Spleen (tissue), 11 donors: Measurements from ENCODE around the gene SPATA6L. TPM values are rescaled to one million over a fixed set of nuclear protein-coding genes. Genes with fewer than 3 reads are reported as not detected.

ENCODE experiments used
- DNase-seq: peaks from one replicate; pipeline ENCODE4 v3.0.0-alpha.2; 2020
- H3K27ac ChIP-seq, 8 donors: fragments of 200-600 bp; sonication (generic) in 7 of 8; 1 replicate in 4 of 8; 2 replicates in 4 of 8; pipeline versions ENCODE4 v1.5.0 to v1.8.0; 2016 to 2021; ENCODE audit warnings: inconsistent platforms in 4 of 8, mild to moderate bottlenecking in 4 of 8, moderate library complexity in 1 of 8
- H3K27me3 ChIP-seq, 7 donors: fragments of 200-600 bp; sonication (generic) in 6 of 7; replicated peaks in 1 of 7; 1 replicate in 4 of 7; 2 replicates in 3 of 7; pipeline versions ENCODE4 v1.5.0 to v1.8.0; 2016 to 2021; ENCODE audit warnings: inconsistent platforms in 3 of 7, mild to moderate bottlenecking in 1 of 7
- H3K36me3 ChIP-seq, 6 donors: fragments of 200-600 bp; sonication (generic) in 5 of 6; 1 replicate in 4 of 6; 2 replicates in 2 of 6; pipeline versions ENCODE4 v1.5.0 to v1.8.0; 2016 to 2021; ENCODE audit warnings: inconsistent platforms in 2 of 6
- H3K4me1 ChIP-seq, 6 donors: fragments of 200-600 bp; sonication (generic) in 5 of 6; 1 replicate in 3 of 6; 2 replicates in 3 of 6; pipeline versions ENCODE4 v1.5.0 to v1.8.0; 2016 to 2021; ENCODE audit warnings: inconsistent platforms in 3 of 6
- H3K4me3 ChIP-seq, 8 donors: fragments of 200-600 bp; sonication (generic) in 7 of 8; 1 replicate in 4 of 8; 2 replicates in 4 of 8; pipeline versions ENCODE4 v1.5.0 to v1.8.0; 2016 to 2021; ENCODE audit warnings: inconsistent platforms in 4 of 8, mild to moderate bottlenecking in 4 of 8, moderate library complexity in 2 of 8
- H3K9me3 ChIP-seq, 8 donors: fragments of 200-600 bp; sonication (generic) in 7 of 8; 1 replicate in 4 of 8; 2 replicates in 4 of 8; pipeline versions ENCODE4 v1.5.0 to v1.8.0; 2016 to 2021; ENCODE audit warnings: inconsistent platforms in 4 of 8
- CTCF ChIP-seq, 11 experiments: fragments of 200-600 bp in 7 of 11; fragments of 450-650 bp in 4 of 11; sonication (generic) in 4 of 11; IDR thresholded peaks in 8 of 11; conservative IDR thresholded peaks in 3 of 11; 1 replicate in 7 of 11; 2 replicates in 4 of 11; pipeline versions ENCODE4 v1.4.0 to v1.8.0; 2016 to 2021; ENCODE audit warnings: antibody characterized with exemption in 11 of 11, inconsistent platforms in 4 of 11, mild to moderate bottlenecking in 1 of 11
- POLR2A ChIP-seq, 3 donors: fragments of 450-650 bp; IDR thresholded peaks; one replicate each; pipeline ENCODE4 v1.5.1; 2017; ENCODE audit warnings: antibody characterized with exemption in 3 of 3, mild to moderate bottlenecking in 1 of 3
- POLR2AphosphoS5 ChIP-seq, 3 donors: sonication (generic); formaldehyde crosslinking; IDR thresholded peaks; one replicate each; pipeline ENCODE4 v1.5.1; 2017; ENCODE audit warnings: antibody characterized with exemption in 3 of 3
- WGBS, 5 donors: extraction: QIAGEN DNeasy Blood & Tissue Kit in 3 of 5; methylation state at CpG; one replicate each; pipeline versions ENCODE4 v1.1.5 to v1.1.7; 2013 to 2018; 5-methylcytosine and 5-hydroxymethylcytosine counted together
- intact Hi-C: fragments of 100-400 bp; cut with DNase I; formaldehyde crosslinking; loops from one replicate; pipeline ENCODE4 v1.15.0; 2023; ENCODE audit warnings: low total_unique reads
- polyA plus RNA-seq, 3 donors: library from polyadenylated mRNA; stranded (reverse); fragments of 200-250 nt; gene quantifications; one replicate each; pipeline ENCODE4 v1.2.1, GENCODE V29; 2013
- total RNA-seq, 7 donors: library from RNA; depleted of rRNA in 3 of 7; stranded (reverse); fragments of >200 nt in 3 of 7; fragmentation: NEBNext Ultra II Directional in 4 of 7; extraction: Animal tissue kit (Norgen Biotek cat#: 25700) in 4 of 7; gene quantifications; one replicate each; pipeline versions ENCODE4 v1.1.0 to v1.2.1, GENCODE V29; 2016 to 2021
- donor health status: healthy with polysubstance abuse.
- donor health status: DM: no; HTN: no; CAD: no; lungs with moderate emphysema.
- donor health status: DM: no; HTN: no; CAD: no.
- donor health status: Bipolar disorder and iron deficiency.
- donor health status: healthy.
- donor health status: DM: no; HTN: no; CAD: no.
- donor health status: DM: yes; HTN: yes; CAD: no.

Gene SPATA6L
- total and polyA plus RNA-seq, 10 donors = 0.32 to 5.7 (median 1.1) TPM

- no peaks in the 10 kb centered on the region for H3K27me3 ChIP-seq
- H3K4me3 ChIP-seq = no peak overlapping the region
- no peaks in the 10 kb centered on the region for H3K36me3 ChIP-seq
- TF ChIP-seq POLR2A (IDR thresholded peaks at IDR 0.05) (no peak), POLR2AphosphoS5 (IDR thresholded peaks at IDR 0.05) (no peak), CTCF (IDR thresholded peaks at IDR 0.05 in 8 of 11, conservative IDR thresholded peaks at IDR 0.05 in 3 of 11) (no peak)
- no peaks in the 10 kb centered on the region for H3K9me3 ChIP-seq
- DNase-seq = no peak
- 82 to 90% (median 83%) methylated on average over 2 of the region's 2 CpGs for WGBS, 5 donors
- no peaks in the 10 kb centered on the region for H3K4me1 ChIP-seq
- H3K27ac ChIP-seq = no peak overlapping the region
- intact Hi-C loops = no loop called here
Observed at GRCh38 chr9:4588721-4589120, 77.6 kb downstream of the SPATA6L start.

- intact Hi-C loops = no loop called here
- WGBS, 5 donors = 83 to 91% (median 89%) methylated on average over 5 of the region's 5 CpGs
- no peak for DNase-seq
Observed at GRCh38 chr9:4585135-4585534, 81.1 kb downstream of the SPATA6L start.

GRCh38 chr9:4584636-4585035 is 81.6 kb downstream of the SPATA6L start:
- H3K27me3 ChIP-seq = no peaks in the 10 kb centered on the region
- H3K4me3 ChIP-seq = no peak overlapping the region
- H3K9me3 ChIP-seq = no peaks in the 10 kb centered on the region
- H3K36me3 ChIP-seq = no peaks in the 10 kb centered on the region
- H3K4me1 ChIP-seq = no peaks in the 10 kb centered on the region
- H3K27ac ChIP-seq = no peak overlapping the region
- intact Hi-C loops = no loop called here
- no peak for DNase-seq
- TF ChIP-seq POLR2AphosphoS5 (IDR thresholded peaks at IDR 0.05) (no peak), CTCF (IDR thresholded peaks at IDR 0.05 in 8 of 11, conservative IDR thresholded peaks at IDR 0.05 in 3 of 11) (no peak), POLR2A (IDR thresholded peaks at IDR 0.05) (no peak)
- 88 to 100% (median 93%) methylated on average over 1 of the region's 1 CpG for WGBS, 5 donors

More at GRCh38 chr9:4585135-4585534, 81.1 kb downstream of the SPATA6L start:
- Histone ChIP-seq H3K4me3 (no peak overlapping the region), H3K9me3 (no peaks in the 10 kb centered on the region), H3K27me3 (no peaks in the 10 kb centered on the region), H3K27ac (no peak overlapping the region), H3K36me3 (no peaks in the 10 kb centered on the region), H3K4me1 (no peaks in the 10 kb centered on the region)
- TF ChIP-seq POLR2A (IDR thresholded peaks at IDR 0.05) = no peak
- TF ChIP-seq CTCF (IDR thresholded peaks at IDR 0.05 in 8 of 11, conservative IDR thresholded peaks at IDR 0.05 in 3 of 11) = no peak
- TF ChIP-seq POLR2AphosphoS5 (IDR thresholded peaks at IDR 0.05) = no peak

DNA sequence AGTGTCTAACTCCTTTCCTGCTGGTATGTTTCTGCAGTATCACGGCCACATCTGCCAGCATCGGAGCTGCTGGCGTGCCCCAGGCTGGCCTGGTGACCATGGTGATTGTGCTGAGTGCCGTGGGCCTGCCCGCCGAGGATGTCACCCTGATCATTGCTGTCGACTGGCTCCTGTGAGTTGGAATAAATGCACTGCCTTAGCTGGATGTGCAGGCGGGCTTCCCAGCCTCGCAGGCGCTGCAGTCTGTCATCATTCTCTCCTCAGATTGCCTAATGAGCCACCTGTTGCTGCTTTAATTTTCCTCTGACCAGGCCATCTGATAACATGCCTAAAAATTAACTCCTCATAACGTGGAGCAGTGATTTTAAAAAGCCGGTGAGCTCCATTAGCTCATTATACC is 83.3 kb downstream of the SPATA6L start:
- Histone ChIP-seq H3K4me3 (no peak overlapping the region), H3K9me3 (no peaks in the 10 kb centered on the region), H3K36me3 (no peaks in the 10 kb centered on the region), H3K4me1 (no peaks in the 10 kb centered on the region), H3K27ac (no peak overlapping the region), H3K27me3 (no peaks in the 10 kb centered on the region)
- DNase-seq = no peak
- 90 to 96% (median 90%) methylated on average over 11 to 12 of the region's 12 CpGs for WGBS, 5 donors
- TF ChIP-seq POLR2A (IDR thresholded peaks at IDR 0.05) = no peak
- no peak for TF ChIP-seq CTCF (IDR thresholded peaks at IDR 0.05 in 8 of 11, conservative IDR thresholded peaks at IDR 0.05 in 3 of 11)
- TF ChIP-seq POLR2AphosphoS5 (IDR thresholded peaks at IDR 0.05) = no peak
- intact Hi-C loops = no loop called here
